Hepatocyte (in vitro differentiated cells): ENCODE results near the gene PTPN13. TPM values are rescaled to one million over a fixed set of nuclear protein-coding genes. Genes with fewer than 3 reads are reported as not detected.

Source experiments
- DNase-seq: peaks from one replicate; pipeline ENCODE4 v3.0.0-alpha.2; 2016; ENCODE audit warnings: low spot score
- H2AFZ ChIP-seq: fragments of 200-600 bp; sonication (generic); 2 replicates; pipeline ENCODE4 v1.6.0; 2016; ENCODE audit warnings: antibody characterized with exemption, mild to moderate bottlenecking
- H3K27ac ChIP-seq: fragments of 200-600 bp; sonication (generic); 2 replicates; pipeline ENCODE4 v1.5.1; 2016; ENCODE audit warnings: mild to moderate bottlenecking
- H3K27me3 ChIP-seq: fragments of 200-600 bp; sonication (generic); 2 replicates; pipeline ENCODE4 v1.6.1; 2016
- H3K36me3 ChIP-seq: fragments of 200-600 bp; sonication (generic); replicated peaks from 2 replicates; pipeline ENCODE4 v1.5.1; 2016; ENCODE audit warnings: low read depth; ENCODE audit not compliant: insufficient read depth
- H3K4me1 ChIP-seq: fragments of 200-600 bp; sonication (generic); 2 replicates; pipeline ENCODE4 v1.5.1; 2016; ENCODE audit warnings: mild to moderate bottlenecking, moderate library complexity; ENCODE audit not compliant: insufficient read depth
- H3K4me2 ChIP-seq: fragments of 200-600 bp; sonication (generic); 2 replicates; pipeline ENCODE4 v1.6.0; 2016
- H3K4me3 ChIP-seq: fragments of 200-600 bp; sonication (generic); 2 replicates; pipeline ENCODE4 v1.5.1; 2016; ENCODE audit warnings: mild to moderate bottlenecking
- H3K79me2 ChIP-seq: fragments of 200-600 bp; sonication (generic); 2 replicates; pipeline ENCODE4 v1.6.0; 2017; ENCODE audit warnings: mild to moderate bottlenecking
- H3K9me2 ChIP-seq: fragments of 200-600 bp; sonication (generic); replicated peaks from 2 replicates; pipeline ENCODE4 v1.6.0; 2017; ENCODE audit warnings: mild to moderate bottlenecking; ENCODE audit not compliant: insufficient read depth
- H3K9me3 ChIP-seq: fragments of 200-600 bp; sonication (generic); 2 replicates; pipeline ENCODE4 v1.5.1; 2016; ENCODE audit warnings: low read depth, mild to moderate bottlenecking
- H4K20me1 ChIP-seq: fragments of 200-600 bp; sonication (generic); 2 replicates; pipeline ENCODE4 v1.6.0; 2016; ENCODE audit warnings: mild to moderate bottlenecking; ENCODE audit not compliant: insufficient read depth, poor library complexity, severe bottlenecking
- CTCF ChIP-seq: fragments of 200-600 bp; sonication (generic); IDR thresholded peaks from 2 replicates; pipeline ENCODE4 v1.5.1; 2016; ENCODE audit warnings: antibody characterized with exemption, mild to moderate bottlenecking; ENCODE audit not compliant: poor library complexity
- EZH2 ChIP-seq: fragments of 200-600 bp; sonication (generic); IDR thresholded peaks from 2 replicates; pipeline ENCODE4 v1.6.1; 2016; ENCODE audit warnings: antibody characterized with exemption, mild to moderate bottlenecking, borderline replicate concordance
- EZH2phosphoT487 ChIP-seq: fragments of 200-600 bp; sonication (generic); IDR thresholded peaks from one replicate; pipeline ENCODE4 v1.6.1; 2018; ENCODE audit warnings: antibody characterized with exemption, mild to moderate bottlenecking, low read depth, moderate library complexity; ENCODE audit not compliant: unreplicated experiment, severe bottlenecking
- WGBS: methylation state at CpG from one replicate; pipeline ENCODE4 v1.1.6; 2016; ENCODE audit warnings: low lambda C conversion rate; ENCODE audit errors: missing lambda C conversion rate; 5-methylcytosine and 5-hydroxymethylcytosine counted together
- polyA plus RNA-seq: library from polyadenylated mRNA; unstranded; fragments of >200 nt; fragmentation: Nextera tagmentation; extraction: Ambion mirVana; gene quantifications from 2 replicates; pipeline ENCODE4 v1.2.1, GENCODE V29; 2016
- total RNA-seq: library from RNA; depleted of rRNA; stranded (reverse); fragments of >200 nt; gene quantifications from 2 replicates; pipeline ENCODE4 v1.2.3, GENCODE V29; 2014

The PTPN13 gene
- total and polyA plus RNA-seq, 2 experiments from 2014 or later = 12.6 to 52.8 TPM

- Histone ChIP-seq H3K79me2 (no peaks in the 10 kb centered on the region), H3K27me3 (no peaks in the 10 kb centered on the region), H3K9me2 (no peaks in the 10 kb centered on the region), H3K4me1 (no peaks in the 10 kb centered on the region), H4K20me1 (no peaks in the 10 kb centered on the region), H3K27ac (no peak overlapping the region), H3K36me3 (no peaks in the 10 kb centered on the region), H3K4me3 (no peak overlapping the region), H2AFZ (no peak overlapping the region), H3K4me2 (no peak overlapping the region), H3K9me3 (no peaks in the 10 kb centered on the region)
- 58% methylated on average over 1 of the region's 1 CpG for WGBS
- TF ChIP-seq EZH2phosphoT487 (no peak), CTCF (no peak), EZH2 (no peak)
- DNase-seq = no peak
Observed at GRCh38 chr4:86640469-86640868, 46.4 kb downstream of the PTPN13 start.

GRCh38 chr4:86641516-86642090 lies 47.5 kb downstream of the PTPN13 start:
- TF ChIP-seq EZH2phosphoT487 = no peak
- no peak for TF ChIP-seq CTCF
- no peak for TF ChIP-seq EZH2

GRCh38 chr4:86644892-86645291 lies 50.8 kb downstream of the PTPN13 start:
- no peaks in the 10 kb centered on the region for H3K27me3 ChIP-seq
- no peak overlapping the region for H3K27ac ChIP-seq
- WGBS = 91% methylated on average over 8 of the region's 8 CpGs
- peaks cover 14% of the 10 kb centered on the region for H3K79me2 ChIP-seq
- no peaks in the 10 kb centered on the region for H4K20me1 ChIP-seq
- TF ChIP-seq CTCF (no peak), EZH2 (no peak), EZH2phosphoT487 (no peak)
- H3K4me3 ChIP-seq = no peak overlapping the region
- no peaks in the 10 kb centered on the region for H3K4me1 ChIP-seq
- no peak for DNase-seq
- no peak overlapping the region for H3K4me2 ChIP-seq
- no peaks in the 10 kb centered on the region for H3K9me2 ChIP-seq
- H2AFZ ChIP-seq = no peak overlapping the region
- H3K9me3 ChIP-seq = no peaks in the 10 kb centered on the region
- no peaks in the 10 kb centered on the region for H3K36me3 ChIP-seq

More at GRCh38 chr4:86641516-86642090, 47.5 kb downstream of the PTPN13 start:
- H2AFZ ChIP-seq = no peak overlapping the region
- no peaks in the 10 kb centered on the region for H3K27me3 ChIP-seq
- no peak overlapping the region for H3K4me2 ChIP-seq
- H3K4me1 ChIP-seq = no peaks in the 10 kb centered on the region
- H3K9me3 ChIP-seq = no peaks in the 10 kb centered on the region
- H4K20me1 ChIP-seq = no peaks in the 10 kb centered on the region
- DNase-seq = no peak
- no peaks in the 10 kb centered on the region for H3K36me3 ChIP-seq
- H3K9me2 ChIP-seq = no peaks in the 10 kb centered on the region
- H3K4me3 ChIP-seq = no peak overlapping the region
- H3K79me2 ChIP-seq = no peaks in the 10 kb centered on the region
- WGBS = 92% methylated on average over 3 of the region's 3 CpGs
- H3K27ac ChIP-seq = no peak overlapping the region
